ENCODE measurements around the gene FKBP1A.
A peak's percentile ranks its signal among the peaks of the same experiment; 100 is the strongest.

FKBP1A gene

DNA sequence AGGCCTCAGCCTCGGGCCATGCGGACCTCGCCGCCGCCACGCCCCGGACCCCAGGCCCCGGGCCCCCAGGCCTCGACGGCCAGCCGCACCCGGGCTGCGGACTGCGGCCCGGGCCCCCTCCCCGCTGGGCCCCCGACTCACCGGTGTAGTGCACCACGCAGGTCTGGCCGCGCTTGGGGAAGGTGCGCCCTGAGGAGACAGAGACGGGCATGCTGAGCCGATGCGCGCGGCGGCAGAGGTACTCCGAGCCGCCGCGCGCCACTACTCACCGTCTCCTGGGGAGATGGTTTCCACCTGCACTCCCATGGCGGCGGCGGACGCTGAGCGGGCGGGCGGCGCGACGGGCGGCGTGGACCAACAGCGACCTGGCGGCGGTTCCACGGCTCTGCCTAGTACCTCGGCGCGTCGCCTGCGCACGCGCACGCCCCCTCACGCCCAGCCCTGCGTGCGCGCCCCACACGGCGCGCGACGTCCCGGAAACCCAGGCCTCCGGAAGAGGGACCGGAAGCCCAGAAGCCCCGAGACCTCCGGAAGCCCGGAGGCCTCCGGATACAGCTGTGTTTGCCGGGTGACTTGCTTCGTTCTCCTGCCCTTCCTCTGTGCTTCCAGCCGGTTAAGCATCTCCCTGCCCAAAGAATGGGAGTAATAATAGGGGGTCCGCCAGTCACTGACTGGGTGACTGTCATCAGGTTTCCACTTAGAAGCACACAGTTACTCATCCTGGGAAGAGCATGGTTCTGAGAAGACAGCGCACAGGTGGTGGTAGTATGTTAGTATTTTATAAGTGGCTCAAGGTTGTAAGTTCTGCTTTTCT is at the start of gene FKBP1A:
Gene FKBP1A, minus strand, starts transcription at position 362 of the 814 bp plus-strand sequence. Its CDS starts 56 bp downstream, at position 306.
- Histone ChIP-seq H3K27ac (peak within 1 kb of the TSS; percentile 81 to 96 (median 92)), H3K4me3 (peak within 1 kb of the TSS; percentile 65 to 100 (median 96))

DNA sequence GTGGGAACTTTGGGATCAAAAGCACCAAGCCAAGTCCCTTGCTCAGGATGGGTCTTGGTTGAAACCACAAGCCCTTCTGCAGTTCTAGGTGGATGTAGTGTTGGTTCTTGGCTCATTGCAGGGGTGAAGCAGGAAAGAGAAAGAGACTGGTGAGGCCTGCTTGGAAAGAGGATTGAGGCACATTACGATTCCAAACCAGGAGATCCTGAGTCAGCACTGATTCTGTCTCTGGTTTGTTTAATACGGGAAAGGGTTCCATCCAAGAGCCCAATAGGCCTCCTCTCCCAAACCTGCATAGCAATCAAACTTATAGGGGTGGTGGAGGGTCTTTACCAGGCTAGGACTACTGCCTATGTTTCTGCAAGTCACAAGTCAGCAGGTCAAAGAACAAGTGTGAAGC is 49.5 kb upstream of the FKBP1A start:
- no peak overlapping the region for H3K4me3 ChIP-seq
- H3K27ac ChIP-seq: no peak overlapping the region

DNA sequence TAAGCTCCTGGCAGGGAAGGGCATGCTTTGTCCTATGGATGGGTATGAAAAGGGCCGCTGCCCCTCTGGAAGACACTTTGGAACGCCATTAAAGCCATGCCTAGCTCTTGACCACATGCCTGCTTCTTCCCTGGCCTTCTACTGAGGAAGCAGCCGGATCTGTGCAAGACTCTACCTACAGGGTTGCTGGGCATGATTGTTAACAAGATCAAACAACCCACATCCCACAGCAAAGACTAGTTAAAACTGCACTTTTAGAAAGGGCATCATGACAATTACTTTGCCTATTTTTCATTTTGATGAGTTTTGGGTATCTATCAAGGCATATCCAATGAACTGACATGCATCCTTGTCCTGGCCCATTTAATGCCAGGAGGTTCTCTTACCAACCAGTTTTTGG is 48.3 kb upstream of the FKBP1A start:
- Histone ChIP-seq H3K4me3 (no peak overlapping the region), H3K27ac (no peak overlapping the region)

DNA sequence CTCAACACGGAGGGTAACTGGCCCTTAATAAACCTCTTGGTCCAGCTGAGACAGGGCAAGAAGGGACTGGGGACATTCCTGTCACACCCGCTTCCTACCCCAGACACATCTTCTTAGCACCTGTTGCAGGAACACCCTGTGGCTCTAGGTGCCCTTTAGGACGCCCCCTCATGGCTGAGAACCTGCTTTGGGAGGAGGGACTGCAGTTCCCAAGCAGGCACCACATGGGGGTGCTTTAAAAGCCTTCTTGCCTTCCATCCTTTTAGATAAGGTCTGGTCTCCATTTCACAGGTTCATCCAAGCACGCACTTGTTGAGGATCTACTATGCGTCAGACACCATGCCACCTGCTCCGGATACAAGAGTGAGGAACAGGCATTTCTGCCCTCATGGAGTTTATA is 47.2 kb upstream of the FKBP1A start:
- H3K4me3 ChIP-seq: no peak overlapping the region
- no peak overlapping the region for H3K27ac ChIP-seq

DNA sequence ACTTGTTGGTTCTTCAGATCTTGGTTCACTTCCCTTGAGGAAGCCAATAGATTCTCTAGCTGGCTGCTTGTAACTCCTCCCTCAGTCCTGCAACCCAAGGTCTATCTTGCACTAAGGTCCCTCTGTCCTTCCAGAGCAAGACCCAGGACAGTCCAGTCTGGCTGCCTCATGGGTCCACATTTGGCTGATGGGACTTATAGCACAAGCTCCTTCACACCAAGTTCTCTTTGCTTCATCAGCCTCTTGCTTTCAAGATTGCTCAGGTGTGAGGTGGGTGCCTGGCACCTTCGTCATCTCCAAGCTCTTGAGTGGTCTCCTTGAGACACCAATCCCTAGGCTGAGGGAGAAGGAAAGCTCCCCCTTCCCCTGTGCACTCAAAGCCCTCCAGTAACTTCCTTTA is 45.5 kb upstream of the FKBP1A start:
- Histone ChIP-seq H3K4me3 (no peak overlapping the region), H3K27ac (no peak overlapping the region)

DNA sequence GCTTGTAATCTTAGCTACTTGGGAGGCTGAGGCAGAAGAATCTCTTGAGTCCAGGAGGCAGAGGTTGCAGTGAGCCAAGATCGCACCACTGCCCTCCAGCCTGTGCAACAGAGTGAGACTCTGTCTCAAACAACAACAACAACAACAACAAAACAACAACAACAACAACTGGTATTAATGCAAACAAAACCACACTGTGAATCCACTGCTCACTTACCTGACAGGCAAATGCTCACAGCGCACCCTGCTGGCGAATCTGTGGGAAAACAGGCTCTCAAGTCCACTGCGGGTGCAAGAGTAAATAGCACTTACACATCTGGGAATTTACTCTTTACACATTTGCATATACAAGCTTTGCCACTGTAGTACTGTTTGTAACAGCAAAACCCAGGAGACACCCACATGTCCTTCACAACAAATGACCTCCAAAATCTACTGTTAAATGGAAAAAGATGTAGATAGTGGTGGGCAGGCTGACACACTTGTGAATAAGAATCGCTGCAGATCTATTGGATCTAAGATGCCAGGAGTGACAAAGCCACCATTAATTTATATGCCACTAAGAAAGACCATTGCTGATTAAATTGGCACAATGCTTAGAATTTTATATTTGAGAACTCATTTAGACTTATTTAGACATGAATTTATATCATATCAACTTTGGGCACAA is 44.5 kb upstream of the FKBP1A start:
- H3K27ac ChIP-seq: no peak overlapping the region
- no peak overlapping the region for H3K4me3 ChIP-seq

DNA sequence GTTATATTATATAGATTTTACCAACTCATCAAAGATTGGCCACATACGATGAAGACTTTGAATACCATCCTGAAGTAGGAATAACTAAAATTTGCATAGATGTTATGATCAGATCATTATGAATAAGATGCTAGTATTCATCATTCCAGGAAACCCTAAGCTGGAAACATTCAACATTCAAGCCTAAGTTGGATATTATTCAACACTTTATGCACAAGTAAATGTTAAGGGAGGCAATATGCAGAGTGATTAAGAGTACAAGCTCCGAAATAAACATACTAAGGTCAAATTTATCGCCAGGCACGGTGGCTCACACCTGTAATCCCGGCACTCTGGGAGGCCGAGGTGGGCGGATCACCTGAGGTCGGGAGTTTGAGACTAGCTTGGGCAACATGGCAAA is 43.4 kb upstream of the FKBP1A start:
- H3K27ac ChIP-seq: no peak overlapping the region
- H3K4me3 ChIP-seq: no peak overlapping the region

DNA sequence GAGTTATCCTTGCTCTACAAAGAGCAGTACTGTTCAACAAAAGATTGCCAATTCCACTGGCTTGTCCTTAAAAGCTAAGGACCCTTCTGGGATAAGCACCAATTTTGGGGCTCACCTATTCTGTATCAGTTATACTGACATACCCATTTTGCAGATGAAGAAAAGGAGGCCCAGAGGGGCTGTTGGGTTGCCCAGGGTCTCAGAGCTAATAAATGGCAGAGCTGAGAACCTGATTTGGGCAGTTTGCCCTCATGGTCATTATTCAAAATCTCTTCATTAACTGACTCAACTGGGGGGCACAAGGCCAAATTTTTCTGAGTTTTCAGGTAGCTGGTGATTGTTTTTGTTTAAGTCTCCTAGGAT is 42.5 kb upstream of the FKBP1A start:
- Histone ChIP-seq H3K27ac (no peak overlapping the region), H3K4me3 (no peak overlapping the region)

DNA sequence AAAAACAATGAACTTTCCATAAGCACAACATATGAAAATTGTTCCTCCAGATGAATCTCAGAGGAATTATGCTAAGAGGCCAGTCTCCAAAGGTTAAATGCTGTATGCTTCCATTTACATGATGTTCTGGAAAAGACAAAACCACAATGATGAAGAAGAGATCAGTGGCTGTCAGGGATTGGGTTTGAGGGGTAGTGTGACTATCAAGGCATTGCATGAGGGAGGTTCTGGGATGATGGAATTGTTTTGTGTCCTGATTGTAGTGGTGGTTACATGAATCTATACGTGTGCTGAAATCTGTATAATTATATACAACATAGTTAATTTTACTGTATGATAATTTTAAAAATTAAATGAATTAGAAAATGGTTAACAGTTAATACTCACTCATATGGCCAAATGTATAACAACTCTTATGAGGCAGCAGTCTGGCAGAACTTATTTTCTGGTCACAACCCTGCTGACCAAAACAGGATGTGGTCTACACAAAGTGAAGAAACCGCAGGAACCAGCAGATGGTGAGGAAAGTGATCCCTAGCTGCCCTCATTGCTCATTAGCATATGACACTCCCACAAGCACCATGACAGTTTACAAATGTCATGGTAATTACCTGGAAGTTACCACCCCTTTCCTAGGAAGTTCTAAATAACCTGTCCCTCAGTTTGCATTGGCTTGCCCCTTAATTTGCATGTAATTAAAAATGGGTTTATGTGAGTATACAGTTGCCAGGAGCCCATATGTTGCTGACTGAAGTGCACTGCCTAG is 41.9 kb upstream of the FKBP1A start:
- Histone ChIP-seq H3K27ac (no peak overlapping the region), H3K4me3 (no peak overlapping the region)

DNA sequence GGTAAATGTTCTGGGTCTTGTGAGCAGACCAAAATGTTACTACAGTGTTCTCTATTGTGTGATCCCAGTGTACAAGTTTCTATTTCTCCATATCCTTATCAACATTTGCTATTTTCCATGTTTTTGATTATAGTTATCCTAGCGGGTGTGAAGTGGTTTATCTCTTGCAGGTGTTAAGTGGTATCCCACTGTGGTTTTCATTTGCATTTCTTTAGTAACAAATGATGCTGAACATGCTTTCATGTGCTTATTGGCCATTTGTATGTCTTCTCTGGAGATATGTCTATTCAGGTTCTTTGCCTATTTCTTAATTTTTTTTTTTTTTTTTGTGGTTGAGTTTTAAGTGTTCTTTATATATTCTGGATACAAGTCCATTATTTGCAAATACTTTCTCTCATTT is 38.3 kb upstream of the FKBP1A start:
- Histone ChIP-seq H3K4me3 (no peak overlapping the region), H3K27ac (no peak overlapping the region)

DNA sequence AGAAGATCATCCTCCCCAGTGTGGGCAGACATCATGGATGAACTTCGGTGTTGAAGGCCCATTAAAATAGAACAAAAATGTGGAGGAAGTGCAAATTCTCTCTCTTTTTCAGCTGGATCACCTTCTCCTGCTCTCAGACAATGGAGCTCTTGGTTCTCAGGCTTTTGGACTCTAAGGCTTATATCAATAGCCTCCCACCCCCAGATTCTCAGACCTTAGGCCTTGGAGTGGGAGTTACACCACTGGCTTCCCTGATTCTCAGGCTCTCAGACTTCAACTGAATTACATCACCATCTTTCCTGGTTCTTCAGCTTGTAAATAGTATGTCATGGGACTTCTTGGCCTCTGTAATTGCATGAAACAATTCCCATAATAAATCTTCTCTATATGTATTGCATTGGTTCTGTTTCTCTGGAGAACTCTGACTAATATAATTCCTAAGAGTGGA is 37.2 kb upstream of the FKBP1A start:
- no peak overlapping the region for H3K4me3 ChIP-seq
- H3K27ac ChIP-seq: no peak overlapping the region

DNA sequence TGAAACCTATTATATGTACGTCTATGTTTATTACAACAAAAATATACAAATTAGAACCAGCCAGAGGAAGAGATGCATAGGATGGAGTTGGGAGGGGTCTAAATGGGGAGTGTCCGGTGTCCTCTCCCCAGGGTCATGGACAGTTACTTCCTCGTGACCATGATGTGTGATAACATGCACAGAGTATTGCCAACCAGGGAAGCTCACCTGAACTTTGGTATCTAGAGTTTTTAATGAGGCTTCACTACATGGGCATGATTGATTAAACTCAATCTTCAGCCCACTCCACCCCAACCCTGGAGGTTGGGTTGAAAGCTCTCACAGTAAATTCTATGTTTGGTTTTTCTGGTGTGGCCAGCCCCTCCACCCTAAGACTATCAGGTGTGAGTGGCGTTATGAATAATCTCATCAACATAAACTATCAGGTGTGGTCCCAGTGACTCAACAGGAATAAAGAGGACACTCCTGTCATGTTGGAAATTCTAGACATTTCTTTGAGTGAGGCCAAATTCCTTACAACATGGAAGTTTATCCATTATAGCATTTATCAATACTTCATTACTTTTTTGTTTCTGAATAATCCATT is 36.4 kb upstream of the FKBP1A start:
- no peak overlapping the region for H3K27ac ChIP-seq
- no peak overlapping the region for H3K4me3 ChIP-seq

DNA sequence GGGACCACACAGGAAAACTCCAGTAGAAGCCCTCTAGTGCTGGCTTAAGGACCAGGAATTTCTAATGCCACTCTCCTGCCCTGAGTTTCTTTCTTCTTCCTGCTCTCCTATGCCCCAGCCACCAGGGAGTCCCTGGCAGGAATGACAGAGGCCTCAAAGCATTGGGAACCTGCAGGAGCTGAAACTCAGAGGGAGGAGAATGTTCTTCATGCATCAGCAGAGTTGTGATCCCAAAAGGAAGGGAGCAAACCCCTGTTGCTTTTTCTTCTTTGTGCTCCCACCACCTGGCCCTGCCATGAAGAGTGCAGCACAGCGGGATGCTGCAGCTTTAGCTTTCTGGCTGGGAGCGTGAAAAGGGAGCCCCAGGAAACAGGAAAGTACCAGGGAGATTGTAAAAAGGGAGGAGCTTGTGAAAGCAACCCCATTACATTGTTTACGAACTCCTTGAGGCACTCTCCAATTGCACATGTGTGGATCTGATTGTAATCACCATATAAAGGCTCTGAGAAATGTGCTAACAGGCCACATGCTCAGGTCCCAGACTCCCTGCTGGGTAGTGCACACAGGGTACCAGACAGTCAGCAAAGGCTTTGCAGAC is 34.7 kb upstream of the FKBP1A start:
- H3K4me3 ChIP-seq: no peak overlapping the region
- H3K27ac ChIP-seq: no peak overlapping the region

DNA sequence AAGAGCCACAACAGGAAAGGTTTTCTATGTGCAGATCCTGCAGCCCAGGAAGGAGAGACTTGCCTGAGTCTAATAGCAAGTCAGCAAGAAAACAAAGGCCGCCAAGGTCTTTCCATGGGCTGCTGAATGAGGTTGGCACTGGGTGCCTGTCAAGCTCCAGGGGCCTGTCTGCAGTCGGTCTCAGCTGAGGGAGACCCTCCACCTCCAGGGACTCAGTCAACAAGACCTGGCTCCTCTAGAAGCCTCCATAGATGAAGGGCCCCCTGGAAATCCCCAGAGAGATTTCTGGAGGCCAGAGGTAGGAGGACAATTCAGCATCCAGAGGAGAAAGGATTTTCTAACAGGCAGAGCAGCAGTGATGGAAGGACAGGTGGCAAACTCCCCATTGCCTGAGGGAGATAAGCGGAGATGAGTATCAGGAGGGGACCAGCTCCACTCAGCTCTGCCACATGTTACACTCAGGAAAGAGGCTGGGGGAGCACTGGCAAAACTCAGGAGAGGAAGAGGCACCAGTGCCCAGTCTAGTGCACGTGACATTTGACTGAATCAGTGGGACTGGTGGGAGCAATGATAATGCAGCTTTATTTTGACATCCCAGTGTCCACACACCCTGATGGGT is 33.5 kb upstream of the FKBP1A start:
- H3K27ac ChIP-seq: no peak overlapping the region
- H3K4me3 ChIP-seq: no peak overlapping the region

DNA sequence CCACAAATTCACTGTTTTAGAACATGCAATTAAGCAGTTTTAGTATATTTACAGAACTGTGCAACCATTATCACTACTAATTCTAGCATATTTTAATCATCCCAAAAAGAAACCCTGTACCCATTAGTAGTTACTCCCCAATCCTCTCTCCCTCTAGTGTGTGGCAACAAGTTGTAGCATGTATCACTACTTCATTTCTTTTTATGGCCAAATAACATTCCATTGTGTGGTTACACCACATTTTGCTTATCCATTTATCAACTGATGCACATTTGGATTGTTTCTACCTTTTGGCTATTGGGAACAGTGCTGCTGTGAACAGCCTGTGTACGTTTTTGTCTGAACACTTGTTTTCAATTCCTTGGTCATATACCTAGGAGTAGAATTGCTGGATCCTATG is 31.5 kb upstream of the FKBP1A start:
- H3K4me3 ChIP-seq: no peak overlapping the region
- no peak overlapping the region for H3K27ac ChIP-seq

DNA sequence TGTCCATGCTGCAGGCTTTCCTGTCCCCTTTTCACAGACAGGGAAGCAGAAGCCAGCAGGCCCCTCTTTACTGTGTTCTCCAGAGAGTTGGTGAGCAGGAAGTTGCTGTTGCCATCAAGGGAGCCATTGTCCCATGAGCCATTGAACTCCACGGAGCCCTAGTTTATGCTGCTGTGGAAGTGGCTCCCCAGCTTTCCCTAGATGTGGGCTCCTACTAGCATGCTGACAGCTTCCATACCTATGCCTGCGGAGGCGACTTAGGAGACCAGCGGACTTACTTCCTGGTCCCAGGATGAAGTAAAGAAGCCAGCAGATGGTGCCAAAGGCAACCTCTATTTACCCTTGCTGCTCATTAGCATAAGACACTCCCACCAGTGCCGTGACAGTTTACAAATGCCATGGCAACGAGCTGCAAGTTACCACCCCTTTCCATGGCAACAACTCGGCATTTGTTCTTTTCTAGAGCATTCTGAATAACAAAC is 30.8 kb upstream of the FKBP1A start:
- H3K4me3 ChIP-seq: no peak overlapping the region
- no peak overlapping the region for H3K27ac ChIP-seq

DNA sequence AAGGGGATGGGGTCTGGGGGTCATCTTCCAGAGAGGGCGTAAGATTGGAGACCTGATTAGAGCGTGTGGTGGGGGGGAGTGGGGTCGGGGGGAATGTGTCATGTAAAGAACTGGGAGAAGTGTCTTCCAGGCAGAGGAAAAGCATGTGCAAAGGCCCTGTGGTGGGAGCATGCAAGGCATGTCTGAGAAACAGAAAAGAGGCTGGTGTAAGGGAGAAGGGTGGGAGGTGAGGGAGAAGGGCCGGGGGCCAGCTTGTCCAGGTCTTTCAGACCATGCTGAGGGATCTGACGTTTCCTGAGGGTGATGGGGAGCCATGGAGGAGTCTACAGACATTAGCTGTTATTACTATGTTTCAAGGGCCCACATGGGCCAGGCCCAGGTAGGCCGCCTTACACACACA is 30.4 kb upstream of the FKBP1A start:
- no peak overlapping the region for H3K4me3 ChIP-seq
- H3K27ac ChIP-seq: no peak overlapping the region

DNA sequence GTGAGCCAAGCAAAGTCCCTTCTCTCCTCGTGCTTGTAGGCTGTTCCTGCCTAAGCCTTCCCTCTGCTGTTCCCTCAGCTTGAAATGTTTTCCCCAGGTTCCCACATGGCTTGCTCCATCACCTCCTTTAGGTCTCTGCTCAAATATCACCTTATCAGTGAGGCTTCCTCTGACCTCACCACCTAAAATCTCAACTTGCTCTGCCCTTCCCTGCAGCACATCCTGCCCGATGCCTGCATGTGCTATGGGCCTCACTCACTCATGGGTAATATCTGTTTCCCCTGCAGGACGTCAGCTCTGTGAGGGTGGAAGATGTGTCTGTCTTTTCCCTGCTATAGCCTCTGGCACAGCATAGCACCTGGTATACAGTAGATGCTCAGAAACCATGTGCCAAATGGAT is 29.9 kb upstream of the FKBP1A start:
- H3K4me3 ChIP-seq: no peak overlapping the region
- H3K27ac ChIP-seq: no peak overlapping the region

DNA sequence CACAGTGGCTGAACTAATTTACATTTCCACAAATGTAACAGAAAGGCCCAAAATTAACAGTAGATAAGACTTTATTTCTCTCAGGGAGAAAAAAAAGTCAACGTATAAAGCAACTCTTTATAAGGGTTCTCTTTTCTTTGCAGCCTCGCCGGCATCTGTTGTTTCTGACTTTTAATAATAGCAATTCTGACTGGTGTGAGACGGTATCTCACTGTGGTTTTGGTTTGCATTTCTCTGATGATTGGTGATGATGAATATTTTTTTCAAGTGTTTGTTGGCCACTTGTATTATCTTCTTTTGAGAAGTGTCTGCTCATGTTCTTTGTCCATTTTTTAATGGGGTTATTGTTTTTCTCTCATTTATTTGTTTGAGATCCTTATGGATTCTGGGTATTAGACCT is 27.2 kb upstream of the FKBP1A start:
- H3K4me3 ChIP-seq: no peak overlapping the region
- H3K27ac ChIP-seq: no peak overlapping the region

Data from skin epidermis (tissue), 12 donors.